H1 (cell line): ENCODE data around the gene OSM.

ENCODE experiments used
- ASH2L ChIP-seq: fragments of 200-600, 300-600 bp; sonication (generic); IDR thresholded peaks from one replicate; pipeline ENCODE4 v1.7.1; 2017; ENCODE audit warnings: low read length
- POLR2A ChIP-seq, 2 experiments: IDR thresholded peaks; 1 replicate in 1 of 2; 2 replicates in 1 of 2; pipeline ENCODE4 v1.6.1; 2011; ENCODE audit warnings: low read depth in 2 of 2, low read length in 2 of 2, mild to moderate bottlenecking in 2 of 2; ENCODE audit errors: control extremely low read depth in 1 of 2
- RAD21 ChIP-seq, 2 experiments: IDR thresholded peaks in 1 of 2; conservative IDR thresholded peaks in 1 of 2; 2 replicates each; pipeline ENCODE4 v1.6.1; 2011; ENCODE audit warnings: low read depth in 2 of 2, low read length in 2 of 2, improper control_type of control experiment in 1 of 2, inconsistent platforms in 1 of 2, mild to moderate bottlenecking in 1 of 2, moderate library complexity in 1 of 2
- TF ChIP-seq, protein P1 (sequence below), 3 experiments: IDR thresholded peaks; 1 replicate in 2 of 3; 2 replicates in 1 of 3; pipeline versions ENCODE4 v1.5.1 to v1.6.1; 2011; ENCODE audit warnings: low read length in 3 of 3, mild to moderate bottlenecking in 3 of 3, inconsistent platforms in 2 of 3, low read depth in 1 of 3, moderate library complexity in 1 of 3; ENCODE audit not compliant: insufficient read depth in 1 of 3; ENCODE audit errors: control extremely low read depth in 1 of 3

GRCh38 chr22:30263883-30264282, 2.8 kb downstream of the OSM start:
- TF ChIP-seq POLR2A (IDR thresholded peaks at IDR 0.05; ENCODE audit: control extremely low read depth in 1 of 2, low read depth in 2 of 2, low read length in 2 of 2) (no peak), RAD21 (IDR thresholded peaks at IDR 0.05 in 1 of 2, conservative IDR thresholded peaks at IDR 0.05 in 1 of 2; ENCODE audit: low read depth in 2 of 2, low read length in 2 of 2) (no peak), ASH2L (no peak)
- TF ChIP-seq, protein P1, sequence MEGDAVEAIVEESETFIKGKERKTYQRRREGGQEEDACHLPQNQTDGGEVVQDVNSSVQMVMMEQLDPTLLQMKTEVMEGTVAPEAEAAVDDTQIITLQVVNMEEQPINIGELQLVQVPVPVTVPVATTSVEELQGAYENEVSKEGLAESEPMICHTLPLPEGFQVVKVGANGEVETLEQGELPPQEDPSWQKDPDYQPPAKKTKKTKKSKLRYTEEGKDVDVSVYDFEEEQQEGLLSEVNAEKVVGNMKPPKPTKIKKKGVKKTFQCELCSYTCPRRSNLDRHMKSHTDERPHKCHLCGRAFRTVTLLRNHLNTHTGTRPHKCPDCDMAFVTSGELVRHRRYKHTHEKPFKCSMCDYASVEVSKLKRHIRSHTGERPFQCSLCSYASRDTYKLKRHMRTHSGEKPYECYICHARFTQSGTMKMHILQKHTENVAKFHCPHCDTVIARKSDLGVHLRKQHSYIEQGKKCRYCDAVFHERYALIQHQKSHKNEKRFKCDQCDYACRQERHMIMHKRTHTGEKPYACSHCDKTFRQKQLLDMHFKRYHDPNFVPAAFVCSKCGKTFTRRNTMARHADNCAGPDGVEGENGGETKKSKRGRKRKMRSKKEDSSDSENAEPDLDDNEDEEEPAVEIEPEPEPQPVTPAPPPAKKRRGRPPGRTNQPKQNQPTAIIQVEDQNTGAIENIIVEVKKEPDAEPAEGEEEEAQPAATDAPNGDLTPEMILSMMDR (IDR thresholded peaks at IDR 0.05; ENCODE audit: control extremely low read depth in 1 of 3, insufficient read depth in 1 of 3, low read depth in 1 of 3, low read length in 3 of 3), result no peak
